NB4 (cell line): ENCODE results near the gene B3GAT1.

Source experiments
- DNase-seq: peaks from one replicate; pipeline ENCODE4 v3.0.0; 2010; ENCODE audit warnings: low read depth
- H3K4me3 ChIP-seq: one replicate; pipeline ENCODE4 v1.5.1; 2011; ENCODE audit warnings: mild to moderate bottlenecking, low read depth, low read length, moderate library complexity
- MYC ChIP-seq: IDR thresholded peaks from 2 replicates; pipeline ENCODE4 v1.6.1; 2011; ENCODE audit warnings: low read depth, low read length
- POLR2A ChIP-seq: IDR thresholded peaks from 2 replicates; pipeline ENCODE4 v1.6.1; 2011; ENCODE audit warnings: mild to moderate bottlenecking; ENCODE audit not compliant: insufficient read length; ENCODE audit errors: extremely low read depth
- TF ChIP-seq, protein P1 (sequence below): IDR thresholded peaks from 2 replicates; pipeline ENCODE4 v1.6.1; 2011; ENCODE audit warnings: low read depth, low read length
- TF ChIP-seq, protein P2 (sequence below): IDR thresholded peaks from one replicate; pipeline ENCODE4 v1.5.1; 2012; ENCODE audit warnings: low read depth, low read length

Gene B3GAT1

DNA sequence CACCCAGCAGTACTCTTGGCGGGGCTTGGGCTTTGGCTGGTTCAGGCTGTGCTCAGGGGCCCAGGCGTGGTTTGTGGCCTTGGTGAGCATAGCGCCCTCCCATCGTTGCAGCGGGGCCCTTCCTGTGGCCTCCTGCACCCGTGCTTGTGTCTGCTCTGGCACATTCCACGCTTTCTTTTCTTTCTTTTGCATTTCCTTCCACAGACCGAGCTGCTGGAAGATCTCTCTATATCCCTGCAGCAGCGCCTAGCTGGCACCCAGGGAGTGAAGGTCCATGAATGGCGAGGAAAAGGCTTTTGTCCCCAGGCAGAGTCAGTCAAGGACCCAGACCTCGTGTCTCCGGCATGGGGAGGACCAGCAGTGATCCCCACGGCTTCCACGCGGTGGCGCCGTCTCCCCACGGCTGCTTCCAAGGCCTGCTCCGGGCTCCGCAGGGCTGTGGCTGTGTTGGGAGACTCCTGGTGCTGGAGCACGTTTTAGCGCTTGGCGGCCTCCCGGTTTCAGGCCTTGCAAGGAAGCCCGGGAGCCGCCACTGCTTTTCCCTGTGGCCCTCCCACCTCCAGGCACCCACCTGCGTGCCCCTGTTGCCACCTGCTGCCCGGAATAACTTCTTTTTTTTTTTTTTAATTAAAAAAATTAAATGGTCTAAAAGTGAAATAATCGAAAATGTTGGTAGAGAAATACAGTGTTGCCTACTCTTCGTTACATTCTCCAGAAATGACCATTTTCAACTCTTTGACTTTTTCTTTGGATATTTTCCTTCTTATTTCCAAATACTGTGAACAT lies 51.8 kb downstream of the B3GAT1 start:
- H3K4me3 ChIP-seq, result no peak overlapping the region
- DNase-seq, result peak; percentile 83
- TF ChIP-seq, protein P1, sequence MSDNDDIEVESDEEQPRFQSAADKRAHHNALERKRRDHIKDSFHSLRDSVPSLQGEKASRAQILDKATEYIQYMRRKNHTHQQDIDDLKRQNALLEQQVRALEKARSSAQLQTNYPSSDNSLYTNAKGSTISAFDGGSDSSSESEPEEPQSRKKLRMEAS, result peak; percentile 90
- TF ChIP-seq POLR2A, result no peak
- TF ChIP-seq, protein P2, sequence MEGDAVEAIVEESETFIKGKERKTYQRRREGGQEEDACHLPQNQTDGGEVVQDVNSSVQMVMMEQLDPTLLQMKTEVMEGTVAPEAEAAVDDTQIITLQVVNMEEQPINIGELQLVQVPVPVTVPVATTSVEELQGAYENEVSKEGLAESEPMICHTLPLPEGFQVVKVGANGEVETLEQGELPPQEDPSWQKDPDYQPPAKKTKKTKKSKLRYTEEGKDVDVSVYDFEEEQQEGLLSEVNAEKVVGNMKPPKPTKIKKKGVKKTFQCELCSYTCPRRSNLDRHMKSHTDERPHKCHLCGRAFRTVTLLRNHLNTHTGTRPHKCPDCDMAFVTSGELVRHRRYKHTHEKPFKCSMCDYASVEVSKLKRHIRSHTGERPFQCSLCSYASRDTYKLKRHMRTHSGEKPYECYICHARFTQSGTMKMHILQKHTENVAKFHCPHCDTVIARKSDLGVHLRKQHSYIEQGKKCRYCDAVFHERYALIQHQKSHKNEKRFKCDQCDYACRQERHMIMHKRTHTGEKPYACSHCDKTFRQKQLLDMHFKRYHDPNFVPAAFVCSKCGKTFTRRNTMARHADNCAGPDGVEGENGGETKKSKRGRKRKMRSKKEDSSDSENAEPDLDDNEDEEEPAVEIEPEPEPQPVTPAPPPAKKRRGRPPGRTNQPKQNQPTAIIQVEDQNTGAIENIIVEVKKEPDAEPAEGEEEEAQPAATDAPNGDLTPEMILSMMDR, result peak; percentile 95
- peak; percentile 88 for TF ChIP-seq MYC

DNA sequence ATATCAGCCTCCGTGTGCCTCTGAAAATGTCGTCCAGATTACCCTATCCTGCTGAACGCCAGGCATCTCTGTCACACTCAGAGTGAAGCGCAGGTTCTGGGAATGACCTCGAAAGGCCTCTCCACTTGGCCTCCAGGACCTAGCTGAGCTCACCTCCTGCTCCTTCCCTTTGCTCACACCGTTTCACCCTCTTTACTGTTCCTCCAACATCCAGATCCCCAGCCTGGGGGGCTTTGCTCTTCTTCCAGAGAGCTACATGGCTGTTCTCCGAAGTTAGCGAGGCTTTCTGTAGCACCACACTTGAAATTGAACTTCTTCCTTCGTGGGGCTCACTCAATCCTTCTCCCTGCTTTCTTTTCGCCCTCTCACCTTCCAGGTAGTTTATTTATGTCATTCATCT lies 52.4 kb downstream of the B3GAT1 start:
- TF ChIP-seq POLR2A (no peak), MYC (no peak)
- TF ChIP-seq, protein P1, result no peak
- TF ChIP-seq, protein P2, result no peak
- H3K4me3 ChIP-seq, result no peak overlapping the region
- DNase-seq, result no peak

DNA sequence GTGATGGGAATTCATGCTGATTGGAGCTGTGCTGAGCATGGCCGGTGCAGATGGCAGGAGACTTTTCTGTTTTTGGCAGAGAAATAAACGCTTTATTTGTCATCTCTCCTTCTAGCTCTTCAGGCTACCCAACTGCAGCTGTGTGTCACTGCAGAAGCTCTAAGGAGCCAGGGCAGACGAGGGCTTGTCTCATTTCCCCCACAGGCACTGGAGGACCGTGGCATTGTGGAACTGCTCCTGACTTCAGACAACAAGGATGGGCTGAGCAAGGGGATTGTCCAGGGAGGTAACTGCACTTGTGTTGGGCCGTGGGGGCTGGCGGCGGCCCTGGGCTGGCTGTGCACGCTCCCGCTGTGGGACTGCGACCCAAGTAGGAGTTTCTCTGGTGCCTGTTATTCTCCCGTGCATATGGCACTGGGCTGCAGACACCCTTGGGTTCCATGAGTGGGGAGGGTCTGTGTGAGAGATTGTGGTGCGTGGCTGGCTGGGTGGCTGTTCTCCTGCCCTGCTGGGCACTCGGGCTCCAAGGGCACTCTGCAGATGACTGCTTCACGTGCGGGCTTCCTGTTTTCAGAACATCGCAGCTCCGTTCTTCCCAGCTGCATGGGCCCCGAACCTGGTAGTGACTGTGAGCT lies 53.1 kb downstream of the B3GAT1 start:
- H3K4me3 ChIP-seq, result no peak overlapping the region
- DNase-seq, result no peak
- TF ChIP-seq, protein P1, result no peak
- no peak for TF ChIP-seq MYC
- TF ChIP-seq POLR2A, result no peak
- TF ChIP-seq, protein P2, result no peak

DNA sequence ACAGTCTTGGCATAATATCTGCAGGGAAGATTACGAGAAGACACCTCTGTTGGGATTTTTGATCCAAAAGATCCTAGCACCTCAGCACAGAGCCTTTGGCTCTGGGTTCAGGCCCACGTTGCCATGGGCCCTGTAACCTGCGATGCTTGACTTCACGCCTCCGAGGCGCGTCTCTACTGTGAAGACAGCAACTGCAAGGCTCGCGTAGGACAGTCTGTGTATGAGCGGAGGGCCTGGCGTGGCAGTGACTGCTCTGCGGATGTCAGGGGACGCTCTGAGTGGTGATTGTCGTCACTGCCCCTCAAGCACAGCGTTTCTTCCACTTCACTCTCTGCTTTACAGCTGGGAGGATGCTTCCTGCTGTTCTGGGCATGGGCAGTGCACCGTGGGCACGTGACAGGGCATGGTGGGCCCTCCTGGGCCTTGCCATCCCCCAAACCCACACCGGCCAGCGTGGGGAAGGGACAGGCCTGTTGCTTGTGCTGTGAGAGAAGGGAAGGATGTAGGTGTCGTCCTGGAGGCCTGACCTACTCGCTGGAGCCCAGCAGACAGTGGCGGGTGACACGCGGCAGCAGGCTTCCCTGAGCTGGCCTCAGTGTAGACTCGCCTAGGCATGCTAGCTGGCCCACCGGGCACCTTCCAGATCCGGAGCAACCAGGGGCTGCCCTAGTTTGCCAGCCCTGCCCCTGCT lies 53.7 kb downstream of the B3GAT1 start:
- TF ChIP-seq, protein P1, result no peak
- TF ChIP-seq, protein P2, result no peak
- no peak for TF ChIP-seq MYC
- H3K4me3 ChIP-seq, result no peak overlapping the region
- no peak for DNase-seq

DNA sequence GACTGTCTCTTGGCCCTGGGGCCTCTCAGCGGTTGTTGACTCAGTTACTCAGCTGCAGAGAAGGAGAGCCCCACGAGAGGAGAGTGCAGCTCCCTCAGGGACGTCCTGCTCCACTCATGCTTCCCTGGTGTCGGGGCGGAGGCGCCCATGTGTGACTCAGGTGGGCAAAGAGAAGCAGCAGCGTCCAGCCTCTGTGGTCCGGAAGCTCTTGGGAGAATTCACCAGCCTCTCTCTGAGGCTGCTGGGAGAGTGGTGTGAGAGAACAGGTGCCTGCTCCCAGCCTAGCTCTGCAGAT lies 54.5 kb downstream of the B3GAT1 start:
- TF ChIP-seq, protein P1, result no peak
- no peak for TF ChIP-seq MYC
- TF ChIP-seq, protein P2, result no peak
- TF ChIP-seq POLR2A, result no peak
- H3K4me3 ChIP-seq, result no peak overlapping the region
- DNase-seq, result no peak
